DND-41 (cell line): Measurements from ENCODE around the gene IL1B.

ENCODE experiments used
- ATAC-seq: fragments of 200-7000 bp; cut with Tn5 transposase; 3 replicates; pipeline ENCODE4 v1.9.1; 2021; ENCODE audit warnings: low read depth; ENCODE audit not compliant: insufficient read depth
- DNase-seq: peaks from one replicate; pipeline ENCODE4 v3.0.0-alpha.2; 2020
- H2AFZ ChIP-seq: 2 replicates; pipeline ENCODE4 v1.6.0; 2012; ENCODE audit warnings: low read depth, low read length
- H3K27ac ChIP-seq: 2 replicates; pipeline ENCODE4 v1.5.1; 2012; ENCODE audit warnings: low read length, inconsistent platforms
- H3K27me3 ChIP-seq: fragments of 200-600 bp; sonication (generic); 2 replicates; pipeline ENCODE4 v1.6.0; 2012; ENCODE audit warnings: low read length, mild to moderate bottlenecking, inconsistent platforms; ENCODE audit not compliant: insufficient read depth, poor library complexity
- H3K36me3 ChIP-seq: 2 replicates; pipeline ENCODE4 v1.5.1; 2012; ENCODE audit warnings: low read length, inconsistent platforms; ENCODE audit not compliant: insufficient read depth
- H3K4me1 ChIP-seq: 2 replicates; pipeline ENCODE4 v1.5.1; 2012; ENCODE audit warnings: mild to moderate bottlenecking, low read length; ENCODE audit not compliant: insufficient read depth
- H3K4me2 ChIP-seq: 2 replicates; pipeline ENCODE4 v1.6.0; 2012; ENCODE audit warnings: mild to moderate bottlenecking, moderate library complexity, low read length, inconsistent platforms; ENCODE audit not compliant: insufficient read depth
- H3K4me3 ChIP-seq, 2 experiments: fragments of 200-600 bp in 1 of 2; shearing (Covaris generic) in 1 of 2; 2 replicates each; pipeline ENCODE4 v1.5.1; 2012 to 2016; ENCODE audit warnings: inconsistent platforms in 2 of 2, low read length in 2 of 2, mild to moderate bottlenecking in 2 of 2, low read depth in 1 of 2, moderate library complexity in 1 of 2
- H3K79me2 ChIP-seq: 2 replicates; pipeline ENCODE4 v1.6.0; 2012; ENCODE audit warnings: low read length, inconsistent platforms; ENCODE audit not compliant: insufficient read depth
- H3K9ac ChIP-seq: 2 replicates; pipeline ENCODE4 v1.6.0; 2012; ENCODE audit warnings: low read depth, mild to moderate bottlenecking, inconsistent platforms, low read length, moderate library complexity
- H3K9me3 ChIP-seq: 2 replicates; pipeline ENCODE4 v1.5.1; 2012; ENCODE audit warnings: low read length, moderate library complexity, mild to moderate bottlenecking, inconsistent platforms; ENCODE audit not compliant: insufficient read depth, severe bottlenecking
- H4K20me1 ChIP-seq: 2 replicates; pipeline ENCODE4 v1.6.0; 2012; ENCODE audit warnings: low read length; ENCODE audit not compliant: insufficient read depth
- EZH2 ChIP-seq: IDR thresholded peaks from 3 replicates; pipeline ENCODE4 v1.6.1; 2012; ENCODE audit warnings: borderline replicate concordance, low read depth, mild to moderate bottlenecking, moderate library complexity, low read length, inconsistent platforms; ENCODE audit not compliant: severe bottlenecking
- TF ChIP-seq, protein P1 (sequence below): IDR thresholded peaks from 2 replicates; pipeline ENCODE4 v1.5.1; 2012; ENCODE audit warnings: borderline replicate concordance, low read length, moderate library complexity, mild to moderate bottlenecking; ENCODE audit not compliant: poor library complexity, severe bottlenecking; ENCODE audit errors: extremely low read depth

Gene IL1B

GRCh38 chr2:112798979-112799975, 37.3 kb downstream of the IL1B start:
- TF ChIP-seq, protein P1, sequence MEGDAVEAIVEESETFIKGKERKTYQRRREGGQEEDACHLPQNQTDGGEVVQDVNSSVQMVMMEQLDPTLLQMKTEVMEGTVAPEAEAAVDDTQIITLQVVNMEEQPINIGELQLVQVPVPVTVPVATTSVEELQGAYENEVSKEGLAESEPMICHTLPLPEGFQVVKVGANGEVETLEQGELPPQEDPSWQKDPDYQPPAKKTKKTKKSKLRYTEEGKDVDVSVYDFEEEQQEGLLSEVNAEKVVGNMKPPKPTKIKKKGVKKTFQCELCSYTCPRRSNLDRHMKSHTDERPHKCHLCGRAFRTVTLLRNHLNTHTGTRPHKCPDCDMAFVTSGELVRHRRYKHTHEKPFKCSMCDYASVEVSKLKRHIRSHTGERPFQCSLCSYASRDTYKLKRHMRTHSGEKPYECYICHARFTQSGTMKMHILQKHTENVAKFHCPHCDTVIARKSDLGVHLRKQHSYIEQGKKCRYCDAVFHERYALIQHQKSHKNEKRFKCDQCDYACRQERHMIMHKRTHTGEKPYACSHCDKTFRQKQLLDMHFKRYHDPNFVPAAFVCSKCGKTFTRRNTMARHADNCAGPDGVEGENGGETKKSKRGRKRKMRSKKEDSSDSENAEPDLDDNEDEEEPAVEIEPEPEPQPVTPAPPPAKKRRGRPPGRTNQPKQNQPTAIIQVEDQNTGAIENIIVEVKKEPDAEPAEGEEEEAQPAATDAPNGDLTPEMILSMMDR = no peak
- no peak for TF ChIP-seq EZH2
- Histone ChIP-seq H3K79me2 (no peaks in the 10 kb centered on the region), H3K9ac (no peak overlapping the region), H3K36me3 (no peaks in the 10 kb centered on the region), H4K20me1 (no peaks in the 10 kb centered on the region), H2AFZ (no peak overlapping the region), H3K4me2 (no peak overlapping the region), H3K4me3 (no peak overlapping the region), H3K9me3 (no peaks in the 10 kb centered on the region), H3K27ac (no peak overlapping the region), H3K27me3 (no peaks in the 10 kb centered on the region), H3K4me1 (no peaks in the 10 kb centered on the region)
- no peak for ATAC-seq
- no peak for DNase-seq

DNA sequence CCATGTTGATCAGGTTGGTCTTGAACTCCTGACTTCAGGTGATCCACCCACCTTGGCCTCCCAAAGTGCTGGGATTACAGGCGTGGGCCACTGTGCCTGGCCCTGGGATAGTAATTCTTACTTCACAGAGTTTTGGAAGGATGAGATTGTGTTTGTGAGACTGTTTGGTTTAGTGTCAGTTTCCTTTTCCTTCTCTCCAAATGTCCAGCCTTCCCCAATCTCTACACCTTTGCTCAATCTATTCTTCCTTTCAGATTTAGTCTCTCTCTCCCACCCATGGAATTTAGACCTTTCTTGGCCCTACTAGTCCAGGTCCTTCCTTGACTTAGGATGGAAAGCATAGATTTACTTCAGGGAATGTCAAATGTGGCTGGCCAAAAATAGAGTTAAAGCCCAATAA, 40.1 kb downstream of the IL1B start:
- H3K36me3 ChIP-seq = no peaks in the 10 kb centered on the region
- DNase-seq (no peak), ATAC-seq (no peak)
- TF ChIP-seq EZH2 = no peak
- TF ChIP-seq, protein P1 = no peak
- H3K4me2 ChIP-seq = no peak overlapping the region
- no peak overlapping the region for H2AFZ ChIP-seq
- H3K9me3 ChIP-seq = no peaks in the 10 kb centered on the region
- no peaks in the 10 kb centered on the region for H4K20me1 ChIP-seq
- H3K4me1 ChIP-seq = peaks cover 3% of the 10 kb centered on the region; the same call in 1 of the 2 replicates
- no peak overlapping the region for H3K4me3 ChIP-seq
- no peak overlapping the region for H3K9ac ChIP-seq
- no peaks in the 10 kb centered on the region for H3K27me3 ChIP-seq
- H3K79me2 ChIP-seq = no peaks in the 10 kb centered on the region
- H3K27ac ChIP-seq = no peak overlapping the region

GRCh38 chr2:112795774-112796173, 40.8 kb downstream of the IL1B start:
- Histone ChIP-seq H3K9ac (no peak overlapping the region), H2AFZ (no peak overlapping the region), H3K27me3 (no peaks in the 10 kb centered on the region), H3K4me3 (no peak overlapping the region), H3K36me3 (no peaks in the 10 kb centered on the region), H3K27ac (no peak overlapping the region), H3K4me1 (peaks cover 3% of the 10 kb centered on the region; the same call in 1 of the 2 replicates), H3K79me2 (no peaks in the 10 kb centered on the region), H4K20me1 (no peaks in the 10 kb centered on the region), H3K4me2 (no peak overlapping the region), H3K9me3 (no peaks in the 10 kb centered on the region)
- no peak for ATAC-seq
- TF ChIP-seq, protein P1 = no peak
- TF ChIP-seq EZH2 = no peak
- no peak for DNase-seq
